Hepatocyte (in vitro differentiated cells): ENCODE measurements around the gene RMDN2.

Source experiments
- EZH2phosphoT487 ChIP-seq: fragments of 200-600 bp; sonication (generic); IDR thresholded peaks from one replicate; pipeline ENCODE4 v1.6.1; 2018; ENCODE audit warnings: antibody characterized with exemption, mild to moderate bottlenecking, low read depth, moderate library complexity; ENCODE audit not compliant: unreplicated experiment, severe bottlenecking
- TF ChIP-seq, protein P1 (sequence below): fragments of 200-600 bp; sonication (generic); IDR thresholded peaks from 2 replicates; pipeline ENCODE4 v1.5.1; 2016; ENCODE audit warnings: antibody characterized with exemption, mild to moderate bottlenecking; ENCODE audit not compliant: poor library complexity

DNA sequence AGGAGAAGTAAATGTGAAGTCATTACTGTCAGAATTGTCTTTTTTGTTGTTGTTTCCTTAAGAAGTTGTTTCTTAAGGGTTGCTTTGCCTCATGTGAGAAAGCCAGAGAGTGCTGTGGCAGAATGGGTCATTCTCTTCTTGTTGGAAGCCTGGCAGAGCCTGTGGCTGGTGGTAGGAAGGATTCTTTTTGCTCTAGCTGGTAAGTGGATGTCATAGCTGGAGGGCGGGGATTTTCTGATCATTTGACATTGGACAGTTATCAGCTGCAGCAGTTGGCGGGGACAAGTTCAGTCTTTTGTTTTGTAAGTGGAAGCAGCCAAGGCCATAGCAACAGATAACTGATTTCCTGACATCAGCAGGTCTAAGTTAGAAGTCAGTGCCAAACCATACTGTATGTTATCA is 5.5 kb upstream of the RMDN2 start:
- TF ChIP-seq, protein P1, sequence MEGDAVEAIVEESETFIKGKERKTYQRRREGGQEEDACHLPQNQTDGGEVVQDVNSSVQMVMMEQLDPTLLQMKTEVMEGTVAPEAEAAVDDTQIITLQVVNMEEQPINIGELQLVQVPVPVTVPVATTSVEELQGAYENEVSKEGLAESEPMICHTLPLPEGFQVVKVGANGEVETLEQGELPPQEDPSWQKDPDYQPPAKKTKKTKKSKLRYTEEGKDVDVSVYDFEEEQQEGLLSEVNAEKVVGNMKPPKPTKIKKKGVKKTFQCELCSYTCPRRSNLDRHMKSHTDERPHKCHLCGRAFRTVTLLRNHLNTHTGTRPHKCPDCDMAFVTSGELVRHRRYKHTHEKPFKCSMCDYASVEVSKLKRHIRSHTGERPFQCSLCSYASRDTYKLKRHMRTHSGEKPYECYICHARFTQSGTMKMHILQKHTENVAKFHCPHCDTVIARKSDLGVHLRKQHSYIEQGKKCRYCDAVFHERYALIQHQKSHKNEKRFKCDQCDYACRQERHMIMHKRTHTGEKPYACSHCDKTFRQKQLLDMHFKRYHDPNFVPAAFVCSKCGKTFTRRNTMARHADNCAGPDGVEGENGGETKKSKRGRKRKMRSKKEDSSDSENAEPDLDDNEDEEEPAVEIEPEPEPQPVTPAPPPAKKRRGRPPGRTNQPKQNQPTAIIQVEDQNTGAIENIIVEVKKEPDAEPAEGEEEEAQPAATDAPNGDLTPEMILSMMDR: no peak
- TF ChIP-seq EZH2phosphoT487: no peak
